MM.1S (cell line): ENCODE results near the gene RUNX1.

Experiments used
- DNase-seq: peaks from one replicate; pipeline ENCODE4 v3.0.0-alpha.2; 2015
- H2AFZ ChIP-seq: fragments of 300-600 bp; sonication (generic); 2 replicates; pipeline ENCODE4 v1.6.0; 2016; ENCODE audit warnings: antibody characterized with exemption, low read length
- H3F3A ChIP-seq: fragments of 300-600 bp; sonication (generic); 2 replicates; pipeline ENCODE4 v1.6.1; 2016; ENCODE audit warnings: mild to moderate bottlenecking, antibody characterized with exemption, low read length, moderate library complexity, mixed read lengths; ENCODE audit not compliant: insufficient read depth
- H3K27ac ChIP-seq: fragments of 300-600 bp; sonication (generic); 2 replicates; pipeline ENCODE4 v1.5.1; 2016; ENCODE audit warnings: mild to moderate bottlenecking, low read length
- H3K27me3 ChIP-seq: fragments of 300-600 bp; sonication (generic); replicated peaks from 2 replicates; pipeline ENCODE4 v1.6.0; 2016; ENCODE audit warnings: low read length; ENCODE audit not compliant: insufficient read depth
- H3K36me3 ChIP-seq: fragments of 300-600 bp; sonication (generic); replicated peaks from 2 replicates; pipeline ENCODE4 v1.6.1; 2016; ENCODE audit warnings: mild to moderate bottlenecking, low read length, mixed read lengths; ENCODE audit not compliant: insufficient read depth
- H3K4me1 ChIP-seq: fragments of 300-600 bp; sonication (generic); 2 replicates; pipeline ENCODE4 v1.6.1; 2016; ENCODE audit warnings: low read length, mixed read lengths
- H3K4me2 ChIP-seq: fragments of 300-600 bp; sonication (generic); 2 replicates; pipeline ENCODE4 v1.6.0; 2016; ENCODE audit warnings: low read depth, low read length
- H3K4me3 ChIP-seq: fragments of 300-600 bp; sonication (generic); 2 replicates; pipeline ENCODE4 v1.5.1; 2016; ENCODE audit warnings: low read length, mixed read lengths
- H3K79me2 ChIP-seq: fragments of 300-600 bp; sonication (generic); 2 replicates; pipeline ENCODE4 v1.6.1; 2016; ENCODE audit warnings: mixed run types, low read length, mixed read lengths
- H3K9ac ChIP-seq: fragments of 300-600 bp; sonication (generic); 2 replicates; pipeline ENCODE4 v1.6.1; 2016; ENCODE audit warnings: low read length, mixed read lengths
- H3K9me2 ChIP-seq: fragments of 300-600 bp; sonication (generic); replicated peaks from 2 replicates; pipeline ENCODE4 v1.6.1; 2016; ENCODE audit warnings: mild to moderate bottlenecking, low read length, mixed read lengths; ENCODE audit not compliant: insufficient read depth
- H3K9me3 ChIP-seq: fragments of 300-600 bp; sonication (generic); replicated peaks from 2 replicates; pipeline ENCODE4 v1.6.1; 2016; ENCODE audit warnings: mild to moderate bottlenecking, low read length, mixed read lengths; ENCODE audit not compliant: insufficient read depth
- H4K20me1 ChIP-seq: fragments of 300-600 bp; sonication (generic); 2 replicates; pipeline ENCODE4 v1.6.1; 2016; ENCODE audit warnings: mild to moderate bottlenecking, low read length, moderate library complexity, mixed read lengths; ENCODE audit not compliant: insufficient read depth
- CTCF ChIP-seq: fragments of 300-600 bp; sonication (generic); IDR thresholded peaks from 2 replicates; pipeline ENCODE4 v1.5.1; 2016; ENCODE audit warnings: antibody characterized with exemption, low read length, mixed read lengths
- EZH2 ChIP-seq: fragments of 300-600 bp; sonication (generic); optimal IDR thresholded peaks from 2 replicates; pipeline ENCODE3; 2017; ENCODE audit warnings: low read depth, mild to moderate bottlenecking, antibody characterized with exemption, low read length, mixed read lengths
- EZH2phosphoT487 ChIP-seq: fragments of 300-600 bp; sonication (generic); IDR thresholded peaks from 2 replicates; pipeline ENCODE4 v1.6.1; 2018; ENCODE audit warnings: antibody characterized with exemption, low read length

RUNX1 gene

GRCh38 chr21:35071347-35071746 lies 22.2 kb upstream of the RUNX1 start:
- Histone ChIP-seq H3K79me2 (no peaks in the 10 kb centered on the region), H2AFZ (no peak overlapping the region), H3K27ac (no peak overlapping the region), H3K9me2 (no peaks in the 10 kb centered on the region), H3K4me1 (no peaks in the 10 kb centered on the region), H3K36me3 (no peaks in the 10 kb centered on the region), H3K9me3 (no peaks in the 10 kb centered on the region), H3K4me2 (no peak overlapping the region), H3F3A (no peaks in the 10 kb centered on the region), H3K4me3 (no peak overlapping the region), H4K20me1 (no peaks in the 10 kb centered on the region), H3K27me3 (no peaks in the 10 kb centered on the region), H3K9ac (no peak overlapping the region)
- DNase-seq, result no peak
- TF ChIP-seq EZH2phosphoT487 (no peak), CTCF (no peak), EZH2 (no peak)

- Histone ChIP-seq H3K27me3 (no peaks in the 10 kb centered on the region), H3K4me3 (no peak overlapping the region), H3K79me2 (no peaks in the 10 kb centered on the region), H4K20me1 (no peaks in the 10 kb centered on the region), H3K36me3 (no peaks in the 10 kb centered on the region), H3K9me3 (no peaks in the 10 kb centered on the region), H3K9ac (no peak overlapping the region), H3K4me2 (no peak overlapping the region), H3K9me2 (no peaks in the 10 kb centered on the region), H3F3A (no peaks in the 10 kb centered on the region), H2AFZ (no peak overlapping the region), H3K27ac (no peak overlapping the region), H3K4me1 (no peaks in the 10 kb centered on the region)
- DNase-seq, result no peak
- TF ChIP-seq EZH2phosphoT487, result no peak
- no peak for TF ChIP-seq EZH2
Measured at GRCh38 chr21:35070436-35070835, 21.3 kb upstream of the RUNX1 start.

- TF ChIP-seq EZH2phosphoT487, result no peak
- no peak for TF ChIP-seq EZH2
- TF ChIP-seq CTCF, result no peak
- no peaks in the 10 kb centered on the region for H3K9me2 ChIP-seq
- H3K4me3 ChIP-seq, result no peak overlapping the region
- H3K27ac ChIP-seq, result no peak overlapping the region
- no peaks in the 10 kb centered on the region for H3K9me3 ChIP-seq
- no peak overlapping the region for H3K9ac ChIP-seq
- no peaks in the 10 kb centered on the region for H3K36me3 ChIP-seq
- no peaks in the 10 kb centered on the region for H3K27me3 ChIP-seq
- H3F3A ChIP-seq, result no peaks in the 10 kb centered on the region
- DNase-seq, result no peak
- H3K4me1 ChIP-seq, result no peaks in the 10 kb centered on the region
- H4K20me1 ChIP-seq, result no peaks in the 10 kb centered on the region
- H2AFZ ChIP-seq, result no peak overlapping the region
- no peaks in the 10 kb centered on the region for H3K79me2 ChIP-seq
- no peak overlapping the region for H3K4me2 ChIP-seq
Measured at GRCh38 chr21:35066824-35067223, 17.7 kb upstream of the RUNX1 start.

GRCh38 chr21:35063428-35064172 lies 14.5 kb upstream of the RUNX1 start:
- Histone ChIP-seq H3K27me3 (peaks cover 28% of the 10 kb centered on the region), H2AFZ (no peak overlapping the region), H3F3A (no peaks in the 10 kb centered on the region), H3K4me3 (no peak overlapping the region), H3K79me2 (no peaks in the 10 kb centered on the region), H3K4me2 (no peak overlapping the region), H4K20me1 (no peaks in the 10 kb centered on the region), H3K36me3 (no peaks in the 10 kb centered on the region), H3K9me3 (no peaks in the 10 kb centered on the region), H3K9me2 (no peaks in the 10 kb centered on the region), H3K27ac (no peak overlapping the region), H3K4me1 (no peaks in the 10 kb centered on the region), H3K9ac (no peak overlapping the region)
- TF ChIP-seq EZH2 (no peak), EZH2phosphoT487 (no peak), CTCF (no peak)
- no peak for DNase-seq
